H54 (cell line): ENCODE data around the gene ASAP3.

ENCODE experiments used
- DNase-seq: peaks from one replicate; pipeline ENCODE4 v3.0.0; 2011; ENCODE audit warnings: low spot score, mixed read lengths; ENCODE audit not compliant: insufficient read length
- FAIRE-seq: peaks from 3 replicates; lab custom pipeline; 2011; peaks lifted over from hg19 to GRCh38; lab: Jason Lieb, UNC
- POLR2A ChIP-seq: IDR thresholded peaks from 2 replicates; pipeline ENCODE4 v1.6.1; 2011; ENCODE audit warnings: low read depth, mild to moderate bottlenecking, low read length

Gene ASAP3

GRCh38 chr1:23441446-23442148 is 42.4 kb downstream of the ASAP3 start:
- no peak for TF ChIP-seq POLR2A
- FAIRE-seq (no peak), DNase-seq (no peak)

- TF ChIP-seq POLR2A, result no peak
- DNase-seq (no peak), FAIRE-seq (no peak)
Observed at GRCh38 chr1:23438545-23438944, 45.4 kb downstream of the ASAP3 start.

- no peak for TF ChIP-seq POLR2A
Observed at GRCh38 chr1:23437355-23437664, 46.7 kb downstream of the ASAP3 start.

GRCh38 chr1:23436520-23437354 is 47.2 kb downstream of the ASAP3 start:
- no peak for DNase-seq
- no peak for TF ChIP-seq POLR2A
- FAIRE-seq, result no peak

More at GRCh38 chr1:23437355-23437664, 46.7 kb downstream of the ASAP3 start:
- DNase-seq (no peak), FAIRE-seq (no peak)

- TF ChIP-seq POLR2A, result no peak
- no peak for FAIRE-seq
- DNase-seq, result no peak
Observed at GRCh38 chr1:23434260-23434775, 49.7 kb downstream of the ASAP3 start.

- no peak for TF ChIP-seq POLR2A
- no peak for FAIRE-seq
- DNase-seq, result no peak
Observed at GRCh38 chr1:23433122-23433521, 50.9 kb downstream of the ASAP3 start.

- no peak for FAIRE-seq
- no peak for TF ChIP-seq POLR2A
Observed at GRCh38 chr1:23431431-23431830, 52.5 kb downstream of the ASAP3 start.

GRCh38 chr1:23430803-23431202 is 53.2 kb downstream of the ASAP3 start:
- DNase-seq (no peak), FAIRE-seq (no peak)
- no peak for TF ChIP-seq POLR2A

More at GRCh38 chr1:23431431-23431830, 52.5 kb downstream of the ASAP3 start:
- DNase-seq, result no peak

- no peak for FAIRE-seq
Observed at GRCh38 chr1:23428136-23428905, 55.7 kb downstream of the ASAP3 start.

GRCh38 chr1:23427550-23427949 is 56.4 kb downstream of the ASAP3 start:
- no peak for FAIRE-seq
- DNase-seq, result no peak
- TF ChIP-seq POLR2A, result no peak

More at GRCh38 chr1:23428136-23428905, 55.7 kb downstream of the ASAP3 start:
- TF ChIP-seq POLR2A, result no peak
- no peak for DNase-seq

- FAIRE-seq (no peak), DNase-seq (no peak)
- TF ChIP-seq POLR2A, result no peak
Observed at GRCh38 chr1:23426828-23427227, 57.2 kb downstream of the ASAP3 start.

- no peak for TF ChIP-seq POLR2A
- no peak for DNase-seq
- no peak for FAIRE-seq
Observed at GRCh38 chr1:23425193-23425494, 58.8 kb downstream of the ASAP3 start.

GRCh38 chr1:23424293-23425192 is 59.4 kb downstream of the ASAP3 start, which contains the start of gene TCEA3:
TSS of gene TCEA3 (minus strand) at chr1:23424748. CDS start at chr1:23424633, 115 bp downstream.
- no peak for TF ChIP-seq POLR2A
- DNase-seq (no peak), FAIRE-seq (no peak)
